RWPE2 (cell line): Measurements from ENCODE around the gene PGA5.

Source experiments
- ATAC-seq: fragments of 200-7000 bp; cut with Tn5 transposase; 3 replicates; pipeline ENCODE4 v1.9.1; 2021; ENCODE audit warnings: low read depth
- DNase-seq: peaks from one replicate; pipeline ENCODE4 v3.0.0-alpha.2; 2020; ENCODE audit warnings: low spot score
- H3K27ac ChIP-seq: fragments of 450-650 bp; 2 replicates; pipeline ENCODE4 v1.5.1; 2017; ENCODE audit warnings: mild to moderate bottlenecking; ENCODE audit not compliant: poor library complexity, severe bottlenecking
- H3K27me3 ChIP-seq: fragments of 250-450 bp; sonication (Bioruptor Pico); 2 replicates; pipeline ENCODE4 v1.5.1; 2021; ENCODE audit warnings: mild to moderate bottlenecking, moderate library complexity; ENCODE audit not compliant: insufficient read depth, poor library complexity, severe bottlenecking
- H3K36me3 ChIP-seq: fragments of 250-450 bp; sonication (Bioruptor Pico); 2 replicates; pipeline ENCODE4 v1.5.1; 2020; ENCODE audit warnings: low read depth, mild to moderate bottlenecking, moderate library complexity
- H3K4me1 ChIP-seq: fragments of 250-450 bp; sonication (Bioruptor Pico); 2 replicates; pipeline ENCODE4 v1.5.1; 2021; ENCODE audit warnings: mild to moderate bottlenecking, moderate library complexity; ENCODE audit not compliant: insufficient read depth, poor library complexity, severe bottlenecking
- H3K4me3 ChIP-seq: fragments of 250-450 bp; sonication (Bioruptor Pico); 2 replicates; pipeline ENCODE4 v1.5.1; 2021; ENCODE audit warnings: mild to moderate bottlenecking, moderate library complexity; ENCODE audit not compliant: severe bottlenecking
- H3K9me3 ChIP-seq: fragments of 250-450 bp; sonication (Bioruptor Pico); 2 replicates; pipeline ENCODE4 v1.5.1; 2021; ENCODE audit warnings: mild to moderate bottlenecking, moderate library complexity; ENCODE audit not compliant: severe bottlenecking
- CTCF ChIP-seq: fragments of 450-650 bp; IDR thresholded peaks from one replicate; pipeline ENCODE4 v1.5.1; 2017; ENCODE audit warnings: mild to moderate bottlenecking, moderate library complexity; ENCODE audit not compliant: poor library complexity, severe bottlenecking

The PGA5 gene

GRCh38 chr11:61280883-61281580 is 40.1 kb downstream of the PGA5 start:
- Histone ChIP-seq H3K36me3 (no peaks in the 10 kb centered on the region), H3K4me1 (peaks cover 6% of the 10 kb centered on the region), H3K27me3 (no peaks in the 10 kb centered on the region), H3K4me3 (no peak overlapping the region), H3K27ac (no peak overlapping the region), H3K9me3 (no peaks in the 10 kb centered on the region)
- ATAC-seq (no peak), DNase-seq (no peak)
- TF ChIP-seq CTCF = no peak

- Histone ChIP-seq H3K27me3 (no peaks in the 10 kb centered on the region), H3K4me3 (peak overlapping the region; percentile 15), H3K36me3 (no peaks in the 10 kb centered on the region), H3K4me1 (peaks cover 6% of the 10 kb centered on the region), H3K27ac (no peak overlapping the region), H3K9me3 (no peaks in the 10 kb centered on the region)
- DNase-seq (no peak), ATAC-seq (peak; percentile 73)
- no peak for TF ChIP-seq CTCF
Observed at GRCh38 chr11:61281581-61282250, 40.7 kb downstream of the PGA5 start.

- H3K4me3 ChIP-seq = no peak overlapping the region
- TF ChIP-seq CTCF = no peak
- no peak for ATAC-seq
- no peaks in the 10 kb centered on the region for H3K9me3 ChIP-seq
- no peaks in the 10 kb centered on the region for H3K36me3 ChIP-seq
- no peak overlapping the region for H3K27ac ChIP-seq
- DNase-seq = no peak
- peaks cover 6% of the 10 kb centered on the region for H3K4me1 ChIP-seq
- H3K27me3 ChIP-seq = no peaks in the 10 kb centered on the region
Observed at GRCh38 chr11:61283613-61284012, 42.6 kb downstream of the PGA5 start.

GRCh38 chr11:61287338-61287977 is 46.5 kb downstream of the PGA5 start:
- no peaks in the 10 kb centered on the region for H3K27me3 ChIP-seq
- no peaks in the 10 kb centered on the region for H3K36me3 ChIP-seq
- DNase-seq = no peak
- no peak overlapping the region for H3K4me3 ChIP-seq
- no peak for ATAC-seq
- no peaks in the 10 kb centered on the region for H3K9me3 ChIP-seq
- no peak for TF ChIP-seq CTCF
- H3K4me1 ChIP-seq = no peaks in the 10 kb centered on the region
- no peak overlapping the region for H3K27ac ChIP-seq
